Keratinocyte (primary cell): ENCODE measurements around the gene CALCB. TPM values are rescaled to one million over a fixed set of nuclear protein-coding genes. Genes with fewer than 3 reads are reported as not detected.
"Not testable (repeated sequence)": the region's sequence is repeated elsewhere in the genome, so short reads cannot be mapped to it uniquely, and the experiment has no call there.

Experiments used
- DNase-seq: peaks from one replicate; pipeline ENCODE4 v3.0.0-alpha.2; 2011; ENCODE audit warnings: low read depth, missing footprints, low spot score
- FAIRE-seq: peaks from 2 replicates; lab custom pipeline; 2011; peaks lifted over from hg19 to GRCh38; lab: Jason Lieb, UNC
- H2AFZ ChIP-seq: 2 replicates; pipeline ENCODE4 v1.6.0; 2012; ENCODE audit warnings: low read length, control low read depth, inconsistent platforms; ENCODE audit not compliant: control insufficient read depth
- H3K27ac ChIP-seq: 2 replicates; pipeline ENCODE4 v1.5.1; 2011; ENCODE audit warnings: low read length; ENCODE audit not compliant: control insufficient read depth, insufficient read depth
- H3K27me3 ChIP-seq: 3 replicates; pipeline ENCODE4 v1.6.0; 2011; ENCODE audit warnings: low read length; ENCODE audit not compliant: control insufficient read depth, insufficient read depth; ENCODE audit errors: extremely low read depth
- H3K36me3 ChIP-seq, 2 experiments: 2 replicates in 1 of 2; 3 replicates in 1 of 2; pipeline ENCODE4 v1.5.1; 2011; ENCODE audit warnings: low read length in 2 of 2, mild to moderate bottlenecking in 1 of 2; ENCODE audit not compliant: control insufficient read depth in 2 of 2, insufficient read depth in 2 of 2; ENCODE audit errors: extremely low read depth in 1 of 2
- H3K4me1 ChIP-seq: 3 replicates; pipeline ENCODE4 v1.5.1; 2011; ENCODE audit warnings: low read length; ENCODE audit not compliant: control insufficient read depth, insufficient read depth; ENCODE audit errors: extremely low read depth
- H3K4me2 ChIP-seq: 3 replicates; pipeline ENCODE4 v1.6.0; 2011; ENCODE audit warnings: low read depth, low read length; ENCODE audit not compliant: control insufficient read depth, insufficient read depth; ENCODE audit errors: extremely low read depth
- H3K4me3 ChIP-seq, 3 experiments: fragments of 200-600 bp in 1 of 3; sonication (generic) in 1 of 3; 2 replicates in 2 of 3; 3 replicates in 1 of 3; pipeline ENCODE4 v1.5.1; 2011 to 2016; ENCODE audit warnings: low read length in 3 of 3, mild to moderate bottlenecking in 3 of 3, control low read depth in 2 of 3, inconsistent platforms in 1 of 3, low read depth in 1 of 3, mixed read lengths in 1 of 3, mixed run types in 1 of 3, moderate library complexity in 1 of 3; ENCODE audit not compliant: control insufficient read depth in 2 of 3, insufficient read depth in 2 of 3; ENCODE audit errors: extremely low read depth in 1 of 3
- H3K79me2 ChIP-seq: 2 replicates; pipeline ENCODE4 v1.6.0; 2012; ENCODE audit warnings: low read length; ENCODE audit not compliant: control insufficient read depth, insufficient read depth
- H3K9ac ChIP-seq: 3 replicates; pipeline ENCODE4 v1.6.0; 2011; ENCODE audit warnings: low read length; ENCODE audit not compliant: control insufficient read depth, insufficient read depth; ENCODE audit errors: extremely low read depth
- H3K9me1 ChIP-seq: 3 replicates; pipeline ENCODE4 v1.6.0; 2011; ENCODE audit warnings: low read length; ENCODE audit not compliant: control insufficient read depth, insufficient read depth; ENCODE audit errors: extremely low read depth
- H3K9me3 ChIP-seq: 2 replicates; pipeline ENCODE4 v1.5.1; 2012; ENCODE audit warnings: low read depth, low read length; ENCODE audit not compliant: control insufficient read depth
- H4K20me1 ChIP-seq: 3 replicates; pipeline ENCODE4 v1.6.0; 2011; ENCODE audit warnings: low read length; ENCODE audit not compliant: control insufficient read depth, insufficient read depth; ENCODE audit errors: extremely low read depth
- CTCF ChIP-seq, 3 experiments: IDR thresholded peaks in 1 of 3; conservative IDR thresholded peaks in 1 of 3; optimal IDR thresholded peaks in 1 of 3; 2 replicates in 2 of 3; 3 replicates in 1 of 3; pipeline versions ENCODE3 to v1.5.1; 2011; ENCODE audit warnings: low read length in 3 of 3, mild to moderate bottlenecking in 3 of 3, moderate library complexity in 2 of 3, control low read depth in 1 of 3, inconsistent platforms in 1 of 3; ENCODE audit not compliant: insufficient read depth in 2 of 3; ENCODE audit errors: extremely low read depth in 1 of 3
- EZH2 ChIP-seq: IDR thresholded peaks from one replicate; pipeline ENCODE4 v1.6.1; 2012; ENCODE audit warnings: inconsistent platforms, mild to moderate bottlenecking, low read length, moderate library complexity
- dilution Hi-C: fragments of 300-500 bp; cut with MboI; formaldehyde crosslinking; loops from one replicate; pipeline ENCODE4 v1.7.0; 2020; ENCODE audit warnings: low sequenced_read_pairs; ENCODE audit not compliant: extremely low pct_ligation_motif_present
- polyA plus RNA-seq, 5 experiments: library from polyadenylated mRNA; depleted of rRNA in 3 of 5; stranded (reverse) in 3 of 5; stranded (forward) in 1 of 5; unstranded in 1 of 5; fragments of >200 nt; gene quantifications; 1 replicate in 1 of 5; 2 replicates in 3 of 5; 3 replicates in 1 of 5; pipeline versions ENCODE4 v1.2.1 to v1.2.3, GENCODE V29; 2011 to 2012; ENCODE audit warnings: missing spikeins in 2 of 5, low read depth in 1 of 5, low replicate concordance in 1 of 5

The CALCB gene
- polyA plus RNA-seq, 1 donor (not counting 4 experiments of a cell fraction or from before 2014, with no cell fraction given): not detected

- Histone ChIP-seq H3K36me3 (no peaks in the 10 kb centered on the region), H3K79me2 (no peaks in the 10 kb centered on the region), H3K4me3 (no peak overlapping the region), H3K9me1 (no peaks in the 10 kb centered on the region), H3K27me3 (no peaks in the 10 kb centered on the region), H3K4me1 (no peaks in the 10 kb centered on the region), H2AFZ (no peak overlapping the region), H3K4me2 (no peak overlapping the region), H3K9ac (no peak overlapping the region), H3K27ac (no peak overlapping the region), H3K9me3 (no peaks in the 10 kb centered on the region), H4K20me1 (no peaks in the 10 kb centered on the region)
- DNase-seq (no peak), FAIRE-seq (no peak)
- no peak for TF ChIP-seq EZH2
- no peak for TF ChIP-seq CTCF (optimal IDR thresholded peaks at IDR 0.05 in 1 of 3, IDR thresholded peaks at IDR 0.05 in 1 of 3, conservative IDR thresholded peaks at IDR 0.05 in 1 of 3; ENCODE audit: extremely low read depth in 1 of 3, insufficient read depth in 2 of 3, low read length in 3 of 3)
- dilution Hi-C loops: no loop called here
Observed at GRCh38 chr11:15045891-15046290, 27.5 kb upstream of the CALCB start.

- FAIRE-seq, H3K4me3 ChIP-seq, H3K4me1 ChIP-seq, H3K27ac ChIP-seq, H3K9me1 ChIP-seq, H2AFZ ChIP-seq, dilution Hi-C loops, H3K27me3 ChIP-seq, H3K36me3 ChIP-seq, H3K9me3 ChIP-seq, H4K20me1 ChIP-seq, H3K4me2 ChIP-seq, H3K9ac ChIP-seq, H3K79me2 ChIP-seq, DNase-seq: not testable (repeated sequence)
Observed at GRCh38 chr11:15046673-15047072, 26.7 kb upstream of the CALCB start.

- FAIRE-seq: no peak
- Histone ChIP-seq H4K20me1 (no peaks in the 10 kb centered on the region), H3K4me2 (no peak overlapping the region)
Observed at GRCh38 chr11:15048616-15049015, 24.8 kb upstream of the CALCB start.

More at GRCh38 chr11:15048616-15049015, 24.8 kb upstream of the CALCB start:
- Histone ChIP-seq H3K79me2 (no peaks in the 10 kb centered on the region), H3K4me3 (no peak overlapping the region), H2AFZ (no peak overlapping the region), H3K27me3 (no peaks in the 10 kb centered on the region), H3K36me3 (no peaks in the 10 kb centered on the region), H3K27ac (no peak overlapping the region), H3K9ac (no peak overlapping the region), H3K9me3 (no peaks in the 10 kb centered on the region), H3K4me1 (peaks cover 7% of the 10 kb centered on the region), H3K9me1 (no peaks in the 10 kb centered on the region)
- TF ChIP-seq CTCF (optimal IDR thresholded peaks at IDR 0.05 in 1 of 3, IDR thresholded peaks at IDR 0.05 in 1 of 3, conservative IDR thresholded peaks at IDR 0.05 in 1 of 3; ENCODE audit: extremely low read depth in 1 of 3, insufficient read depth in 2 of 3, low read length in 3 of 3): no peak
- TF ChIP-seq EZH2: no peak
- DNase-seq: no peak
- dilution Hi-C loops: no loop called here
